HCT116 (cell line): ENCODE measurements around the gene ASCL4. TPM values are rescaled to one million over a fixed set of nuclear protein-coding genes. Genes with fewer than 3 reads are reported as not detected.

ENCODE experiments used
- ATAC-seq: fragments of 200-7000 bp; cut with Tn5 transposase; 2 replicates; pipeline ENCODE4 v1.9.1; 2020; ENCODE audit warnings: mild to moderate bottlenecking, moderate library complexity
- BruUV-seq: library from RNA; stranded (reverse); fragments of 400-500 nt; replicated peaks from 2 replicates; lab custom pipeline; 2021; lab: Mats Ljungman, UMichigan
- CTCF ChIA-PET: fragments of 300-600 bp; sonication (Branson Sonifier 250); formaldehyde crosslinking; loops from one replicate; lab custom pipeline; 2021; ENCODE audit warnings: antibody characterized with exemption; lab: Charles Lee
- POLR2A ChIA-PET: fragments of 300-600, 350-600 bp; sonication (Branson Sonifier 250); formaldehyde crosslinking; loops from one replicate; lab custom pipeline; 2021; ENCODE audit warnings: antibody characterized with exemption; lab: Charles Lee
- RAD21 ChIA-PET, 2 experiments: fragments of 300-600 bp; sonication (Branson Sonifier 250); formaldehyde crosslinking; loops; one replicate each; lab custom pipeline; 2023; ENCODE audit warnings: low total read pairs in 2 of 2; ENCODE audit not compliant: uncharacterized antibody in 2 of 2, unreplicated experiment in 2 of 2, low non-redundant PET in 1 of 2; lab: Charles Lee
- DNase-seq: peaks from one replicate; pipeline ENCODE4 v3.0.0-alpha.2; 2010; ENCODE audit warnings: low read depth, low spot score
- H2AFZ ChIP-seq: fragments of 200-600 bp; shearing (Covaris generic), sonication (generic); 2 replicates; pipeline ENCODE4 v1.6.1; 2017; ENCODE audit warnings: low read depth, mixed run types, mixed read lengths, antibody characterized with exemption, low read length; ENCODE audit not compliant: poor library complexity, severe bottlenecking
- H3K27ac ChIP-seq: 2 replicates; pipeline ENCODE4 v1.5.1; 2012; ENCODE audit warnings: low read depth, low read length
- H3K27me3 ChIP-seq: fragments of 200-600 bp; sonication (generic); 2 replicates; pipeline ENCODE4 v1.6.1; 2016; ENCODE audit warnings: mixed run types, low read length, mixed read lengths; ENCODE audit not compliant: insufficient read depth
- H3K36me3 ChIP-seq, 2 experiments: fragments of 200-500 bp in 1 of 2; fragments of 200-600 bp in 1 of 2; sonication (Bioruptor generic) in 1 of 2; sonication (generic) in 1 of 2; 2 replicates each; pipeline versions ENCODE4 v1.5.1 to v1.6.1; 2014 to 2016; ENCODE audit warnings: low read length in 2 of 2, inconsistent platforms in 1 of 2, mixed read lengths in 1 of 2, mixed run types in 1 of 2; ENCODE audit not compliant: insufficient read depth in 2 of 2, control insufficient read depth in 1 of 2
- H3K4me1 ChIP-seq, 2 experiments: fragments of 200-600 bp in 1 of 2; sonication (generic) in 1 of 2; 2 replicates each; pipeline versions ENCODE4 v1.5.1 to v1.6.1; 2012 to 2017; ENCODE audit warnings: low read length in 2 of 2, inconsistent platforms in 1 of 2, mild to moderate bottlenecking in 1 of 2, mixed read lengths in 1 of 2, mixed run types in 1 of 2, moderate library complexity in 1 of 2; ENCODE audit not compliant: insufficient read depth in 2 of 2, control insufficient read depth in 1 of 2
- H3K4me2 ChIP-seq: fragments of 200-600 bp; sonication (generic); 2 replicates; pipeline ENCODE4 v1.6.1; 2017; ENCODE audit warnings: mixed run types, low read length, mixed read lengths
- H3K4me3 ChIP-seq, 2 experiments: fragments of 200-600 bp in 1 of 2; sonication (generic) in 1 of 2; replicated peaks in 1 of 2; 2 replicates each; pipeline ENCODE4 v1.5.1; 2011 to 2016; ENCODE audit warnings: low read length in 2 of 2, control low read depth in 1 of 2, low read depth in 1 of 2, mild to moderate bottlenecking in 1 of 2, mixed read lengths in 1 of 2, mixed run types in 1 of 2
- H3K79me2 ChIP-seq: fragments of 200-600 bp; sonication (generic); 2 replicates; pipeline ENCODE4 v1.6.1; 2017; ENCODE audit warnings: mild to moderate bottlenecking, mixed run types, low read length, moderate library complexity, mixed read lengths; ENCODE audit not compliant: insufficient read depth
- H3K9ac ChIP-seq: fragments of 200-600 bp; sonication (generic); 2 replicates; pipeline ENCODE4 v1.6.1; 2016; ENCODE audit warnings: low read length, mixed read lengths
- H3K9me2 ChIP-seq: fragments of 200-600 bp; sonication (generic), shearing (Covaris generic); 2 replicates; pipeline ENCODE4 v1.6.1; 2017; ENCODE audit warnings: mixed run types, mild to moderate bottlenecking, moderate library complexity; ENCODE audit not compliant: insufficient read depth
- H3K9me3 ChIP-seq, 2 experiments: fragments of 200-500 bp in 1 of 2; fragments of 200-600 bp in 1 of 2; sonication (Bioruptor generic) in 1 of 2; sonication (generic) in 1 of 2; 2 replicates each; pipeline ENCODE4 v1.6.1; 2014 to 2017; ENCODE audit warnings: low read length in 2 of 2, mixed read lengths in 2 of 2, inconsistent platforms in 1 of 2, low read depth in 1 of 2, mild to moderate bottlenecking in 1 of 2, mixed run types in 1 of 2, moderate library complexity in 1 of 2; ENCODE audit not compliant: control insufficient read depth in 1 of 2, insufficient read depth in 1 of 2
- H4K20me1 ChIP-seq: fragments of 200-600 bp; sonication (generic), shearing (Covaris generic); 2 replicates; pipeline ENCODE4 v1.6.1; 2017; ENCODE audit warnings: mixed run types, mild to moderate bottlenecking, moderate library complexity; ENCODE audit not compliant: insufficient read depth
- CBX3 ChIP-seq: IDR thresholded peaks from 2 replicates; pipeline ENCODE4 v1.6.1; 2012; ENCODE audit warnings: low read depth
- CEBPB ChIP-seq: IDR thresholded peaks from 2 replicates; pipeline ENCODE4 v1.6.1; 2012; ENCODE audit warnings: low read depth
- CTCF ChIP-seq, 3 experiments: fragments of 200-600 bp in 1 of 3; sonication (generic) in 1 of 3; IDR thresholded peaks in 2 of 3; conservative IDR thresholded peaks in 1 of 3; 2 replicates each; pipeline ENCODE4 v1.5.1; 2012 to 2017; ENCODE audit warnings: low read depth in 2 of 3, low read length in 2 of 3, antibody characterized with exemption in 1 of 3, borderline replicate concordance in 1 of 3, control low read depth in 1 of 3, mild to moderate bottlenecking in 1 of 3, mixed read lengths in 1 of 3, mixed run types in 1 of 3, moderate library complexity in 1 of 3; ENCODE audit not compliant: insufficient read depth in 1 of 3
- EGR1 ChIP-seq: IDR thresholded peaks from 2 replicates; pipeline ENCODE4 v1.6.1; 2012; ENCODE audit warnings: low read depth
- ELF1 ChIP-seq: IDR thresholded peaks from 2 replicates; pipeline ENCODE4 v1.6.1; 2012; ENCODE audit warnings: low read depth, borderline replicate concordance
- FOSL1 ChIP-seq: IDR thresholded peaks from 2 replicates; pipeline ENCODE4 v1.6.1; 2012; ENCODE audit warnings: low read depth
- POLR2A ChIP-seq: IDR thresholded peaks from 2 replicates; pipeline ENCODE4 v1.7.0; 2011; ENCODE audit warnings: borderline replicate concordance; ENCODE audit not compliant: insufficient read depth, insufficient read length; ENCODE audit errors: extremely low read depth
- RAD21 ChIP-seq: IDR thresholded peaks from 2 replicates; pipeline ENCODE4 v1.6.1; 2012; ENCODE audit warnings: low read depth, mild to moderate bottlenecking
- REST ChIP-seq: IDR thresholded peaks from 2 replicates; pipeline ENCODE4 v1.6.1; 2012; ENCODE audit warnings: low read depth
- SRF ChIP-seq: IDR thresholded peaks from 2 replicates; pipeline ENCODE4 v1.6.1; 2012; ENCODE audit warnings: low read depth
- ZNF274 ChIP-seq: fragments of 200-500 bp; sonication (Bioruptor generic); IDR thresholded peaks from 2 replicates; pipeline ENCODE4 v1.6.1; 2014; ENCODE audit warnings: mild to moderate bottlenecking, low read depth, low read length, inconsistent platforms
- intact Hi-C: fragments of 100-400 bp; cut with micrococcal nuclease; formaldehyde crosslinking; loops from 2 replicates; pipeline ENCODE4 v1.10.0; 2022
- total RNA-seq: library from RNA; stranded (reverse); gene quantifications from one replicate; pipeline ENCODE4 v1.2.1, GENCODE V29; 2021; ENCODE audit not compliant: unreplicated experiment

The ASCL4 gene
- total RNA-seq, 1 experiment from 2014 or later: not detected

GRCh38 chr12:107817250-107817649, 42.7 kb downstream of the ASCL4 start:
- Histone ChIP-seq H2AFZ (no peak overlapping the region), H3K79me2 (no peaks in the 10 kb centered on the region), H3K36me3 (no peaks in the 10 kb centered on the region), H3K27me3 (no peaks in the 10 kb centered on the region), H3K4me2 (no peak overlapping the region), H3K9me2 (no peaks in the 10 kb centered on the region), H3K9ac (no peak overlapping the region), H3K27ac (no peak overlapping the region), H3K4me1 (no peaks in the 10 kb centered on the region), H4K20me1 (no peaks in the 10 kb centered on the region)
- intact Hi-C loops: no loop called here
- BruUV-seq: no TSS peak
- no peak for DNase-seq
- RAD21 ChIA-PET: no interaction called here
- POLR2A ChIA-PET: no interaction called here
- no peak for TF ChIP-seq SRF
- TF ChIP-seq CBX3: no peak
- no peak for TF ChIP-seq EGR1
- no peak for TF ChIP-seq RAD21
- no peak for TF ChIP-seq REST
- TF ChIP-seq CTCF (IDR thresholded peaks at IDR 0.05 in 2 of 3, conservative IDR thresholded peaks at IDR 0.05 in 1 of 3; ENCODE audit: borderline replicate concordance in 1 of 3, insufficient read depth in 1 of 3, low read depth in 2 of 3, low read length in 2 of 3): no peak
- TF ChIP-seq ELF1: no peak
- no peak for TF ChIP-seq POLR2A
- TF ChIP-seq ZNF274: no peak
- no peak for TF ChIP-seq FOSL1
- no peak for TF ChIP-seq CEBPB
- TF ChIP-seq, all 23 proteins: peak for 0
- H3K9me3 ChIP-seq: no peaks in the 10 kb centered on the region; a peak in 1 of 4 replicates
- no peak overlapping the region for H3K4me3 ChIP-seq
- CTCF ChIA-PET: no interaction called here
- no peak for ATAC-seq
